ENCODE data around the gene ZBTB1.
A peak's percentile ranks its signal among the peaks of the same experiment; 100 is the strongest.

The ZBTB1 gene

DNA sequence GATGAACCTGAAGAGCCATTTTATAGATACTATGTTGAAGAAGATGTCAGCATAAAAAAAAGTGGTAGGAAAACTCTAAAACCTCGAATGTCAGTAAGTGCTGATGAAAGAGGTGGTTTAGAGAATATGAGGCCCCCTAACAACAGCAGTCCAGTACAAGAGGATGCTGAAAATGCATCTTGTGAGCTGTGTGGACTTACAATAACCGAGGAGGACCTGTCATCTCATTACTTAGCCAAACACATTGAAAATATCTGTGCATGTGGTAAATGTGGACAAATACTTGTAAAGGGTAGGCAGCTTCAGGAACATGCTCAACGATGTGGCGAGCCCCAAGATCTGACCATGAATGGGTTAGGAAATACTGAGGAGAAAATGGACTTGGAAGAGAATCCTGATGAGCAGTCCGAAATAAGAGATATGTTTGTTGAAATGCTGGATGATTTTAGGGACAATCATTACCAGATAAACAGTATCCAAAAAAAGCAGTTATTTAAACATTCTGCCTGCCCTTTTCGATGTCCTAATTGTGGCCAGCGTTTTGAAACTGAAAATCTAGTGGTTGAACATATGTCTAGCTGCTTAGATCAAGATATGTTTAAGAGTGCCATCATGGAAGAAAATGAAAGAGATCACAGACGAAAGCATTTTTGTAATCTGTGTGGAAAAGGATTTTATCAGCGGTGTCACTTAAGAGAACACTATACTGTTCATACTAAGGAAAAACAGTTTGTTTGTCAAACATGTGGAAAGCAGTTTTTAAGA, 18.2 kb downstream of the ZBTB1 start:
- Histone ChIP-seq H3K27ac (no peak overlapping the region), H3K9me3 (replicated peaks in 1 of 11) (no peaks in the 10 kb centered on the region), H3K4me2 (no peak overlapping the region), H3K36me3 (peaks cover 50 to 89% (median 68%) of the 10 kb centered on the region in 11 experiments), H3K4me1 (peaks cover 0 to 7% (median 0%) of the 10 kb centered on the region in 10 experiments; a peak in 2 of 20 replicates), H3K9ac (no peak overlapping the region), H3K27me3 (no peaks in the 10 kb centered on the region), H3K4me3 (no peak overlapping the region), H4K20me1 (peaks cover 65 to 98% (median 86%) of the 10 kb centered on the region in 11 experiments)
- no peak for TF ChIP-seq Cebpa-rat (IDR thresholded peaks at IDR 0.05)

DNA sequence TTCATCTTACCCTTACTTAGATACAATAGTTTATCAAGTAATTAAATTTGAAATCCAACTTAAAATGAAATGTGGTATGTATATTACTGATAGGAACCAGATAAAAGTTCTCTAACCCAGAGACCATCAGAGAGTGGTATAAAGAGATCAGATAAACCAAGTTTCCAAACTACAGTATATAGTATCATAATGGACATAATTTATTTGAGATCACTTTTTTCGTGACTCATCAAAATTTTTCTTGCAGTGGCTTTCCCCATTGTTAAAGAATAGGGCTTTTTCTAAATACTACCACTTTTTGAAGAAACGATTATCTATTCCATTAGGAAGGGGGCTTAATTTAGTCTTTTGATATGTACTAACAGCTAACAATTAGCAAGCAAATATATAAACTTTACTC, 20.8 kb downstream of the ZBTB1 start:
- no peak for TF ChIP-seq Cebpa-rat (IDR thresholded peaks at IDR 0.05)

DNA sequence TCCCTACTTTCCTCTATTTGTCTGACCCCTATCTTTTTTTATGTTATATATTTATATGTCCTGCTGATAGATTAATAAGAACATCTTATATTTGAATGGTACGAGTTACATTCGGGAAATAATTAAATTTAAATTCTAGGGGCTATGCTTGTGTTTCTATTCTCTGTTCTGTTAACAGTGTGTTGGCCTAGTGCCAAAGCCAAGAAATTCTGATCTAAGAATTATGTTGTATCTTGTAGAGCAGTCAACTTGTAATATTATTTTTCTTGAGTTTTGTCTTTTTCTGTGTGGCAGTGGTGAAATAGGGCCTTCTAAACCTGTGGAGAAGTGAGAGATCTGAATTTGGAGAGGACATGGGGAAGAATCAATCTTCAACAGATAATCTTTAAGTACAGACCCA, 27.0 kb downstream of the ZBTB1 start:
- TF ChIP-seq Cebpa-rat (IDR thresholded peaks at IDR 0.05), result no peak
- Histone ChIP-seq H3K27ac (no peak overlapping the region), H4K20me1 (peaks cover 7 to 37% (median 28%) of the 10 kb centered on the region in 11 experiments; a peak in 15 of 22 replicates), H3K4me2 (no peak overlapping the region), H3K9ac (no peak overlapping the region), H3K27me3 (no peaks in the 10 kb centered on the region), H3K36me3 (peaks cover 6 to 37% (median 18%) of the 10 kb centered on the region in 11 experiments; a peak in 21 of 22 replicates), H3K4me3 (no peak overlapping the region), H3K9me3 (replicated peaks in 1 of 11) (no peaks in the 10 kb centered on the region), H3K4me1 (no peaks in the 10 kb centered on the region)

More for the DNA sequence above, 20.8 kb downstream of the ZBTB1 start:
- H3K4me2 ChIP-seq, result no peak overlapping the region
- H4K20me1 ChIP-seq, result peaks cover 45 to 95% (median 79%) of the 10 kb centered on the region in 11 experiments
- H3K36me3 ChIP-seq, result peaks cover 54 to 92% (median 70%) of the 10 kb centered on the region in 11 experiments
- no peak overlapping the region for H3K4me3 ChIP-seq
- H3K9ac ChIP-seq, result no peak overlapping the region
- H3K27me3 ChIP-seq, result no peaks in the 10 kb centered on the region
- H3K27ac ChIP-seq, result no peak overlapping the region
- no peaks in the 10 kb centered on the region for H3K4me1 ChIP-seq
- no peaks in the 10 kb centered on the region for H3K9me3 ChIP-seq (replicated peaks in 1 of 11)

DNA sequence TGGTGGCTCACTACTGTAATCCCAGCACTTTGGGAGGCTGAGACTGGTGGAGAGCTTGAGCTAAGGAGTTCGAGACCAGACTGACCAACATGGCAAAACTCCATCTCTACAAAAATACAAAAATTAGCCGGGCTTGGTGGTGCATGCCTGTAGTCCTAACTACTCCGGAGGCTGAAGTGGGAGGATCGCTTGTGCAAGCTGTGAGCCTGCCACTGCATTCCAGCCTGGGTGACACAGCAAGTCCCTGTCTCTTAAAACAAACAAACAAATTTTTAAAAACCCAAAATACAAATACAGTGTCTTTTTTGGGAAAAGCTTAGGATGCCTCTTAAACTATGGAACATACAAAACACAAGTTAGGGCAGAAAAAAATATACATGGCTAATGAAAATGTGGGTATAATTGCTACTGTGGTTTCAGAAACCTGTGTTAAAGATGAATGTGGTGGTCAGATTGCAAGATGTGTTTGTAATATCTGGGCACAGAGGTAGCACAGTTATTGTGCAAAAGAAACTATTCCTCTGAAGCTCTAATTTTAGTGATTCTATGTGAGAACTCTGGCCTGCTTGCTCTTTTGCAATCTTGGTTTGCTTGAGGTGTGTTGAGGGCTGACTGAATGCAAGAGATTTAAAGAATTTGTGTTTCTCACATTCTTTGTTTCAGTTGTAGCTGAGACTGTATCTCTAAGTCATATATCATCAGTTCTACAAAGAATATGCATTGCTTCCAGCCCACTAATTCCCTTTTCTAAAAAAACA, 32.1 kb downstream of the ZBTB1 start:
- no peak for TF ChIP-seq Cebpa-rat (IDR thresholded peaks at IDR 0.05)
- H3K27me3 ChIP-seq, result no peaks in the 10 kb centered on the region
- no peak overlapping the region for H3K4me2 ChIP-seq
- H3K4me3 ChIP-seq, result no peak overlapping the region
- peaks cover 0 to 3% (median 0%) of the 10 kb centered on the region in 11 experiments; a peak in 2 of 22 replicates for H4K20me1 ChIP-seq
- peaks cover 11 to 14% (median 12%) of the 10 kb centered on the region in 11 experiments for H3K9me3 ChIP-seq (replicated peaks in 1 of 11)
- H3K4me1 ChIP-seq, result peaks cover 6 to 15% (median 10%) of the 10 kb centered on the region in 10 experiments
- peaks cover 0 to 7% (median 0%) of the 10 kb centered on the region in 11 experiments; a peak in 3 of 22 replicates for H3K36me3 ChIP-seq
- no peak overlapping the region for H3K27ac ChIP-seq
- H3K9ac ChIP-seq, result no peak overlapping the region

DNA sequence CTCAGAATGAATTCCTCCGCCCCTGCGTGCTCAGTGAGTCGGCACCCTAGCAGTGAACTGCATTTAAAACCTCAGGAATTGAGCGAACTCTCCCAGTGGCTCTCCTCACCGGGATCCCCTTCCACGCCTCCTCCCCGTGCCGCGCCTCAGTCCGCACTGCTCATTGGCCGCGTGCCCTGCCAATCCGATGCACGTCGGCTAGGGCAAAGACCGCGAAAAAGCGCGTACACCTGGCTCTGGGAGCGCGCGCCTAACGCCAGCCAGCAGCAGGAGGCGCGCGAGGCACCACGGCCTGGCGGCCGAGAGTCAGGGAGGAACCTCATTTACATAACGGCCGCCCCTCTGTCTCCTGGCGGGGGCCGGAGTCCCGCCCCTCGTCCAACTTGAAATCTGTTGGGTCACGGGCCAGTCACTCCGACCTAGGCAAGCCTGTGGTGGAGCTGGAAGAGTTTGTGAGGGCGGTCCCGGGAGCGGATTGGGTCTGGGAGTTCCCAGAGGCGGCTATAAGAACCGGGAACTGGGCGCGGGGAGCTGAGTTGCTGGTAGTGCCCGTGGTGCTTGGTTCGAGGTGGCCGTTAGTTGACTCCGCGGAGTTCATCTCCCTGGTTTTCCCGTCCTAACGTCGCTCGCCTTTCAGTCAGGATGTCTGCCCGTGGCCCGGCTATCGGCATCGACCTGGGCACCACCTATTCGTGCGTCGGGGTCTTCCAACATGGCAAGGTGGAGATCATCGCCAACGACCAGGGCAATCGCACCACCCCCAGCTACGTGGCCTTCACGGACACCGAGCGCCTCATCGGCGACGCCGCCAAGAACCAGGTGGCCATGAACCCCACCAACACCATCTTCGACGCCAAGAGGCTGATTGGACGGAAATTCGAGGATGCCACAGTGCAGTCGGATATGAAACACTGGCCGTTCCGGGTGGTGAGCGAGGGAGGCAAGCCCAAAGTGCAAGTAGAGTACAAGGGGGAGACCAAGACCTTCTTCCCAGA, 35.9 kb downstream of the ZBTB1 start, which contains the start of gene HSPA2:
TSS of gene HSPA2 (plus strand) at position 534 of the 995 bp plus-strand sequence. CDS start at position 643, 109 bp downstream.
- peaks cover 0 to 3% (median 0%) of the 10 kb centered on the region in 11 experiments; a peak in 1 of 22 replicates for H4K20me1 ChIP-seq
- H3K4me1 ChIP-seq, result peaks cover 6 to 15% (median 10%) of the 10 kb centered on the region in 10 experiments
- TF ChIP-seq Cebpa-rat (IDR thresholded peaks at IDR 0.05), result no peak
- peak within 1 kb of the TSS; percentile 55 to 84 (median 80) for H3K27ac ChIP-seq
- peak within 1 kb of the TSS; percentile 56 to 74 (median 66) for H3K4me3 ChIP-seq
- peaks cover 0 to 10% (median 0%) of the 10 kb centered on the region in 11 experiments; a peak in 3 of 22 replicates for H3K36me3 ChIP-seq
- peak within 1 kb of the TSS; percentile 74 to 92 (median 85) for H3K4me2 ChIP-seq
- H3K27me3 ChIP-seq, result no peaks in the 10 kb centered on the region
- H3K9ac ChIP-seq, result peak within 1 kb of the TSS; percentile 71 to 85 (median 81)
- peaks cover 20 to 25% (median 23%) of the 10 kb centered on the region in 11 experiments for H3K9me3 ChIP-seq (replicated peaks in 1 of 11)

DNA sequence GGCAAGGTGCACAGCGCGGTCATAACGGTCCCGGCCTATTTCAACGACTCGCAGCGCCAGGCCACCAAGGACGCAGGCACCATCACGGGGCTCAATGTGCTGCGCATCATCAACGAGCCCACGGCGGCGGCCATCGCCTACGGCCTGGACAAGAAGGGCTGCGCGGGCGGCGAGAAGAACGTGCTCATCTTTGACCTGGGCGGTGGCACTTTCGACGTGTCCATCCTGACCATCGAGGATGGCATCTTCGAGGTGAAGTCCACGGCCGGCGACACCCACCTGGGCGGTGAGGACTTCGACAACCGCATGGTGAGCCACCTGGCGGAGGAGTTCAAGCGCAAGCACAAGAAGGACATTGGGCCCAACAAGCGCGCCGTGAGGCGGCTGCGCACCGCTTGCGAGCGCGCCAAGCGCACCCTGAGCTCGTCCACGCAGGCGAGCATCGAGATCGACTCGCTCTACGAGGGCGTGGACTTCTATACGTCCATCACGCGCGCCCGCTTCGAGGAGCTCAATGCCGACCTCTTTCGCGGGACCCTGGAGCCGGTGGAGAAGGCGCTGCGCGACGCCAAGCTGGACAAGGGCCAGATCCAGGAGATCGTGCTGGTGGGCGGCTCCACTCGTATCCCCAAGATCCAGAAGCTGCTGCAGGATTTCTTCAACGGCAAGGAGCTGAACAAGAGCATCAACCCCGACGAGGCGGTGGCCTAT, 36.8 kb downstream of the ZBTB1 start:
- no peak overlapping the region for H3K9ac ChIP-seq
- H3K9me3 ChIP-seq (replicated peaks in 1 of 11), result peaks cover 20 to 25% (median 23%) of the 10 kb centered on the region in 11 experiments
- H3K4me3 ChIP-seq, result peak overlapping the region in 9 of 10 experiments; percentile 52 to 74 (median 66); a peak in 11 of 20 replicates
- peak overlapping the region in 2 of 11 experiments; percentile 44 to 86; a peak in 1 of 22 replicates for H3K4me2 ChIP-seq
- H3K27ac ChIP-seq, result no peak overlapping the region
- peaks cover 0 to 2% (median 0%) of the 10 kb centered on the region in 11 experiments; a peak in 1 of 22 replicates for H4K20me1 ChIP-seq
- peaks cover 6 to 15% (median 10%) of the 10 kb centered on the region in 10 experiments for H3K4me1 ChIP-seq
- no peaks in the 10 kb centered on the region for H3K27me3 ChIP-seq
- H3K36me3 ChIP-seq, result peaks cover 0 to 10% (median 0%) of the 10 kb centered on the region in 11 experiments; a peak in 3 of 22 replicates
- no peak for TF ChIP-seq Cebpa-rat (IDR thresholded peaks at IDR 0.05)

DNA sequence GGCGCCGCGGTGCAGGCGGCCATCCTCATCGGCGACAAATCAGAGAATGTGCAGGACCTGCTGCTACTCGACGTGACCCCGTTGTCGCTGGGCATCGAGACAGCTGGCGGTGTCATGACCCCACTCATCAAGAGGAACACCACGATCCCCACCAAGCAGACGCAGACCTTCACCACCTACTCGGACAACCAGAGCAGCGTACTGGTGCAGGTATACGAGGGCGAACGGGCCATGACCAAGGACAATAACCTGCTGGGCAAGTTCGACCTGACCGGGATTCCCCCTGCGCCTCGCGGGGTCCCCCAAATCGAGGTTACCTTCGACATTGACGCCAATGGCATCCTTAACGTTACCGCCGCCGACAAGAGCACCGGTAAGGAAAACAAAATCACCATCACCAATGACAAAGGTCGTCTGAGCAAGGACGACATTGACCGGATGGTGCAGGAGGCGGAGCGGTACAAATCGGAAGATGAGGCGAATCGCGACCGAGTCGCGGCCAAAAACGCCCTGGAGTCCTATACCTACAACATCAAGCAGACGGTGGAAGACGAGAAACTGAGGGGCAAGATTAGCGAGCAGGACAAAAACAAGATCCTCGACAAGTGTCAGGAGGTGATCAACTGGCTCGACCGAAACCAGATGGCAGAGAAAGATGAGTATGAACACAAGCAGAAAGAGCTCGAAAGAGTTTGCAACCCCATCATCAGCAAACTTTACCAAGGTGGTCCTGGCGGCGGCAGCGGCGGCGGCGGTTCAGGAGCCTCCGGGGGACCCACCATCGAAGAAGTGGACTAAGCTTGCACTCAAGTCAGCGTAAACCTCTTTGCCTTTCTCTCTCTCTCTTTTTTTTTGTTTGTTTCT, 37.6 kb downstream of the ZBTB1 start:
- Histone ChIP-seq H3K9ac (no peak overlapping the region), H3K36me3 (peaks cover 0 to 10% (median 0%) of the 10 kb centered on the region in 11 experiments; a peak in 3 of 22 replicates), H4K20me1 (no peaks in the 10 kb centered on the region), H3K27me3 (no peaks in the 10 kb centered on the region), H3K27ac (no peak overlapping the region), H3K4me3 (peak overlapping the region in 1 of 10 experiments; percentile 66; a peak in 1 of 20 replicates), H3K9me3 (replicated peaks in 1 of 11) (peaks cover 20 to 25% (median 23%) of the 10 kb centered on the region in 11 experiments), H3K4me1 (peaks cover 6 to 15% (median 10%) of the 10 kb centered on the region in 10 experiments), H3K4me2 (no peak overlapping the region)
- no peak for TF ChIP-seq Cebpa-rat (IDR thresholded peaks at IDR 0.05)

Data from BLaER1 treated with 17β-estradiol and CSF1 and Interleukin-3, amounts not matched to agents 10 nM and 100 nM (cell line).